Sigmoid colon (tissue), 7 donors: ENCODE measurements around the gene CSDE1. TPM values are rescaled to one million over a fixed set of nuclear protein-coding genes. Genes with fewer than 3 reads are reported as not detected.

Experiments
- DNase-seq: peaks from one replicate; pipeline ENCODE4 v3.0.0-alpha.2; 2019
- H3K27ac ChIP-seq, 4 donors: fragments of 200-600 bp; sonication (generic); one replicate each; pipeline ENCODE4 v1.5.1; 2016 to 2019; ENCODE audit warnings: mild to moderate bottlenecking in 1 of 4
- H3K27me3 ChIP-seq, 3 donors: fragments of 200-600 bp; sonication (generic); one replicate each; pipeline ENCODE4 v1.5.1; 2019; ENCODE audit warnings: mild to moderate bottlenecking in 1 of 3
- H3K36me3 ChIP-seq, 4 donors: fragments of 200-600 bp; sonication (generic); one replicate each; pipeline ENCODE4 v1.5.1; 2016 to 2019
- H3K4me1 ChIP-seq, 4 donors: fragments of 200-600 bp; sonication (generic); one replicate each; pipeline ENCODE4 v1.5.1; 2017 to 2019
- H3K4me3 ChIP-seq, 4 donors: fragments of 200-600 bp; sonication (generic); one replicate each; pipeline ENCODE4 v1.5.1; 2017 to 2019; ENCODE audit warnings: mild to moderate bottlenecking in 2 of 4, moderate library complexity in 1 of 4
- H3K9me3 ChIP-seq, 4 donors: fragments of 200-600 bp in 3 of 4; sonication (generic) in 3 of 4; one replicate each; pipeline versions ENCODE4 v1.5.1 to v1.6.1; 2013 to 2019
- EP300 ChIP-seq, 4 donors: sonication (generic); formaldehyde crosslinking; IDR thresholded peaks; one replicate each; pipeline ENCODE4 v1.6.1; 2017; ENCODE audit warnings: antibody characterized with exemption in 4 of 4
- POLR2A ChIP-seq, 2 donors: fragments of 450-650 bp; IDR thresholded peaks; one replicate each; pipeline ENCODE4 v1.6.1; 2016; ENCODE audit warnings: antibody characterized with exemption in 2 of 2, mild to moderate bottlenecking in 2 of 2, moderate library complexity in 2 of 2
- POLR2AphosphoS5 ChIP-seq, 4 donors: sonication (generic); formaldehyde crosslinking; IDR thresholded peaks; one replicate each; pipeline ENCODE4 v1.6.1; 2017; ENCODE audit warnings: antibody characterized with exemption in 4 of 4
- WGBS, 2 donors: extraction: QIAGEN DNeasy Blood & Tissue Kit; methylation state at CpG; one replicate each; pipeline ENCODE4 v1.1.7; 2013; 5-methylcytosine and 5-hydroxymethylcytosine counted together
- intact Hi-C: fragments of 100-400 bp; cut with DNase I; formaldehyde crosslinking; loops from one replicate; pipeline ENCODE4 v1.15.1; 2023
- polyA plus RNA-seq, 3 donors: library from polyadenylated mRNA; stranded (reverse); fragments of 200-250 nt; gene quantifications; one replicate each; pipeline ENCODE4 v1.2.3, GENCODE V29; 2013
- total RNA-seq, 4 donors: library from RNA; depleted of rRNA; stranded (reverse); fragments of >200 nt; gene quantifications; one replicate each; pipeline ENCODE4 v1.1.0, GENCODE V29; 2016
- TF ChIP-seq, protein P1 (sequence below), 4 experiments: fragments of 450-650 bp in 3 of 4; fragments of 200-600 bp in 1 of 4; IDR thresholded peaks; one replicate each; pipeline ENCODE4 v1.5.1; 2016 to 2019; ENCODE audit warnings: antibody characterized with exemption in 4 of 4, mild to moderate bottlenecking in 3 of 4, moderate library complexity in 2 of 4
- donor health status: healthy with polysubstance abuse.
- donor health status: Bipolar disorder and iron deficiency.
- donor health status: healthy.

Gene CSDE1
- total and polyA plus RNA-seq, 7 donors: 167 to 2,762 (median 1,738) TPM

DNA sequence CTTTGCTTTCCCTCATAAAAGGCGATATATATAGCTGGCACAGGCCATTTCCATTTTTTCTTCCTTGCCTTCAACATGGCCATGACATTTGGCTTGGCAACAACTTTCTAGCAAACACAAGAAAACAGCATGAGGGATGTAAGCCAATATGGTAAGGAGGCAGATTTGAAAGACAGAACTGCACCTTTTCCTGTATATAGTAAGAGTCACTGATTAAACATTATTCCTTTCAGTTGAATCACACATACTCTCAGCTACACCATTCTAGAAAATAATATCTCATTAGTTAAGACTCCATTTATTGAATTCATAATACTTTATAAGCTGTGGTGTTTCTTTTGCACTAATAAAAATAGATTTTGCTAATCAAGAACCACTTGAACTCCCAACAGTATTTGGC lies 13.2 kb upstream of the CSDE1 start:
- Histone ChIP-seq H3K9me3 (no peaks in the 10 kb centered on the region), H3K27ac (no peak overlapping the region), H3K4me1 (no peaks in the 10 kb centered on the region), H3K4me3 (no peak overlapping the region), H3K36me3 (peaks cover 0 to 66% (median 11%) of the 10 kb centered on the region in 4 donors), H3K27me3 (no peaks in the 10 kb centered on the region)
- no peak for DNase-seq
- TF ChIP-seq POLR2AphosphoS5 (IDR thresholded peaks at IDR 0.05): no peak
- TF ChIP-seq, protein P1, sequence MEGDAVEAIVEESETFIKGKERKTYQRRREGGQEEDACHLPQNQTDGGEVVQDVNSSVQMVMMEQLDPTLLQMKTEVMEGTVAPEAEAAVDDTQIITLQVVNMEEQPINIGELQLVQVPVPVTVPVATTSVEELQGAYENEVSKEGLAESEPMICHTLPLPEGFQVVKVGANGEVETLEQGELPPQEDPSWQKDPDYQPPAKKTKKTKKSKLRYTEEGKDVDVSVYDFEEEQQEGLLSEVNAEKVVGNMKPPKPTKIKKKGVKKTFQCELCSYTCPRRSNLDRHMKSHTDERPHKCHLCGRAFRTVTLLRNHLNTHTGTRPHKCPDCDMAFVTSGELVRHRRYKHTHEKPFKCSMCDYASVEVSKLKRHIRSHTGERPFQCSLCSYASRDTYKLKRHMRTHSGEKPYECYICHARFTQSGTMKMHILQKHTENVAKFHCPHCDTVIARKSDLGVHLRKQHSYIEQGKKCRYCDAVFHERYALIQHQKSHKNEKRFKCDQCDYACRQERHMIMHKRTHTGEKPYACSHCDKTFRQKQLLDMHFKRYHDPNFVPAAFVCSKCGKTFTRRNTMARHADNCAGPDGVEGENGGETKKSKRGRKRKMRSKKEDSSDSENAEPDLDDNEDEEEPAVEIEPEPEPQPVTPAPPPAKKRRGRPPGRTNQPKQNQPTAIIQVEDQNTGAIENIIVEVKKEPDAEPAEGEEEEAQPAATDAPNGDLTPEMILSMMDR (IDR thresholded peaks at IDR 0.05): no peak
- WGBS, 2 donors: 97 to 98% methylated on average over 1 of the region's 1 CpG
- intact Hi-C loops: no loop called here

DNA sequence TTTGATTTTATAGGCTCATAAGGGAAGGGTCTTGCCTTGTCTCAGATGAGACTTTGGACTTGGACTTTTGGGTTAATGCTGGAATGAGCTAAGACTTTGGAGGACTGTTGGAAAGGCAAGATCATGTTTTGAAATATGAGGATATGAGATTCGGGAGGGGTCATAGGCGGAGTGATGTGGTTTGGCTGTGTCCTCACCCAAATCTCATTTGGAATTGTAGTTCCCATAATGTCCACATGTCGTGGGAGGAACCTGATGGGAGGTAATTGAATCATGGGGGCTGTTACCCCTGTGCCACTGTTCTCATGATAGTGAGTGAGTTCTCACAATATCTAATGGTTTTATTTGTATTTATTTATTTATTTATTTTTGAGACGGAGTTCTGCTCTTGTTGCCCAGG lies 6.9 kb upstream of the CSDE1 start:
- H3K9me3 ChIP-seq: no peaks in the 10 kb centered on the region
- intact Hi-C loops: no loop called here

DNA sequence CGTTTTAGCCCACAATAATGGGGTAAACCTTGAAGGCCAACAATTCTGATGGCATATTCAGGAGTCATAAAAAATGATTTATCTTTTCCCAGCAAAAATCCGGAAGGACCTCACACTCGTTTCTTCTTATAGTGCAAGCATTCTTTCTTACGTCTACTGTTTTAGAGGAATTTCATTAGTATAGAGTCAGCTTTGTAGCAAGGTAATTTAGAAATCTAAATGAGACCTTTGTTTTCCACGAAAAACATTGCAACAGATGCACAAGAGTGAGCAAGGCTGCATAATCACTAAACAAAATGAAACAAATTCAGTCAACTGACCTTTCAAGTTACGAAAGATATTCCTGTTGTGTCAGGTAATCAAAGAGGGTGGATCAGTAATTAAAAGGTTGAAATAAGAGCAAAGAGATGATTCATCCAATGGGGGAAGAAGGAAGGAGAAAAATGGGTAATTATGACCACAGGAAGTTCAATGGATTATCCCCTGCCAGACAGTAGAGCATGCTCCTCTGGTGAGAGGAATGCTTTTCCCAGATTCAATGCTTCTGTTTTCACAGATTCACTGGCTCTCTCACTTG lies 560 bp upstream of the CSDE1 start:
- Histone ChIP-seq H3K4me3 (peak overlapping the region; percentile 79 to 99 (median 88)), H3K27ac (peak overlapping the region; percentile 97 to 100 (median 98)), H3K27me3 (no peaks in the 10 kb centered on the region), H3K9me3 (no peaks in the 10 kb centered on the region), H3K4me1 (peaks cover 0 to 43% (median 41%) of the 10 kb centered on the region in 4 donors), H3K36me3 (no peaks in the 10 kb centered on the region)
- TF ChIP-seq, protein P1 (IDR thresholded peaks at IDR 0.05): no peak
- no peak for TF ChIP-seq POLR2A (IDR thresholded peaks at IDR 0.05)
- TF ChIP-seq EP300 (IDR thresholded peaks at IDR 0.05): no peak
- TF ChIP-seq POLR2AphosphoS5 (IDR thresholded peaks at IDR 0.05): no peak
- WGBS, 2 donors: 8 to 25% methylated on average over 6 of the region's 6 CpGs
- intact Hi-C loops: loop anchor here (1.0 to 10.0 kb wide), 2 partner anchors 177 to 296 kb away; partner anchors contain the start of gene BCAS2
- DNase-seq: no peak

More for the DNA sequence above, 6.9 kb upstream of the CSDE1 start:
- no peak overlapping the region for H3K4me3 ChIP-seq
- H3K27me3 ChIP-seq: no peaks in the 10 kb centered on the region
- H3K36me3 ChIP-seq: peaks cover 0 to 3% (median 0%) of the 10 kb centered on the region in 4 donors
- H3K4me1 ChIP-seq: no peaks in the 10 kb centered on the region
- DNase-seq: no peak
- H3K27ac ChIP-seq: no peak overlapping the region
- TF ChIP-seq POLR2A (IDR thresholded peaks at IDR 0.05) (no peak), EP300 (IDR thresholded peaks at IDR 0.05) (no peak), POLR2AphosphoS5 (IDR thresholded peaks at IDR 0.05) (no peak)
- TF ChIP-seq, protein P1 (IDR thresholded peaks at IDR 0.05): no peak
- WGBS, 2 donors: 94 to 95% methylated on average over 4 of the region's 4 CpGs

DNA sequence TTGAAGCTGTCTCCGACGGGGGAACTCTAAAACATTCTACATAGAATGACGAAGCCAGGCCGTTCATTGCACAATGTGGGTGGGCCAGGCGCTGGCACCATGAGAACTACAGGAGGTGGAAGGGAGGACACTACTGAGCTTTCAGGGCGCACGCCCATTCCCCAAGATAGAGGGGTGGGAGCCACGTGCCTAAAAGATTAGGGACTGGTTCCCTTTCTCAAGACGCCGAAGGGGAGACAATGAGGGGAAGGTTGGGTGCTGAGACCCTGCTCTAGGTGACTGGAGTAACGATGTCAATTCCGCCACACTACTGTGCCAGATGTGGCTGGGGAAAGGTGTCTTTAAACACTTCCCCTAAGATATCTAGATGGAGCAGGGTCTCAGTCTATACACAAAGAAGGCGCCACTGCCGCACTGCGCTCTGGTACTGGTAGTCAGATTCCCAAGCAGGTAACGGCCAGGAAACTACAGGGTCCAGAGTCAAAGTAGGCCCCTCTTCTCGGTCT lies 782 bp downstream of the CSDE1 start:
- intact Hi-C loops: loop anchor here (1.0 to 10.0 kb wide), 2 partner anchors 41 to 298 kb away; partner anchors contain the start of gene NRAS

More for the DNA sequence above, 782 bp downstream of the CSDE1 start:
- peak overlapping the region; percentile 79 to 99 (median 88) for H3K4me3 ChIP-seq
- peaks cover 0 to 56% (median 55%) of the 10 kb centered on the region in 4 donors for H3K4me1 ChIP-seq
- WGBS, 2 donors: 0 to 1% methylated on average over 17 of the region's 17 CpGs
- TF ChIP-seq POLR2AphosphoS5 (IDR thresholded peaks at IDR 0.05): no peak
- TF ChIP-seq POLR2A (IDR thresholded peaks at IDR 0.05): no peak
- no peak for TF ChIP-seq EP300 (IDR thresholded peaks at IDR 0.05)
- TF ChIP-seq, protein P1 (IDR thresholded peaks at IDR 0.05): no peak
- H3K9me3 ChIP-seq: no peaks in the 10 kb centered on the region
- peak; percentile 73 for DNase-seq
- no peaks in the 10 kb centered on the region for H3K36me3 ChIP-seq
- H3K27me3 ChIP-seq: no peaks in the 10 kb centered on the region
- peak overlapping the region; percentile 97 to 100 (median 98) for H3K27ac ChIP-seq
